IPS-18c (cell line): ENCODE data around the gene KDM4D.
"Not testable (repeated sequence)": the region's sequence is repeated elsewhere in the genome, so short reads cannot be mapped to it uniquely, and the experiment has no call there.

Experiments used
- H3K4me3 ChIP-seq: 2 replicates; pipeline ENCODE4 v1.7.0; 2013; ENCODE audit warnings: low read depth, mild to moderate bottlenecking, low read length, moderate library complexity; ENCODE audit not compliant: insufficient read depth
- H3K9me3 ChIP-seq: one replicate; pipeline ENCODE4 v1.6.1; 2013; ENCODE audit warnings: mild to moderate bottlenecking, low read length, moderate library complexity; ENCODE audit not compliant: control insufficient read depth, insufficient read depth

The KDM4D gene

GRCh38 chr11:95003716-95004115 is 30.2 kb downstream of the KDM4D start:
- no peaks in the 10 kb centered on the region for H3K9me3 ChIP-seq
- H3K4me3 ChIP-seq, result no peak overlapping the region

- Histone ChIP-seq H3K4me3 (no peak overlapping the region), H3K9me3 (no peaks in the 10 kb centered on the region)
These were observed 32.1 kb downstream of the KDM4D start for GRCh38 chr11:95005642-95006041.

GRCh38 chr11:95011376-95011775 is 37.9 kb downstream of the KDM4D start:
- Histone ChIP-seq H3K9me3 (no peaks in the 10 kb centered on the region), H3K4me3 (no peak overlapping the region)

- Histone ChIP-seq H3K9me3 (no peaks in the 10 kb centered on the region), H3K4me3 (no peak overlapping the region)
These were observed 40.8 kb downstream of the KDM4D start for GRCh38 chr11:95014184-95014821.

GRCh38 chr11:95016139-95016538 is 42.6 kb downstream of the KDM4D start:
- Histone ChIP-seq H3K4me3 (no peak overlapping the region), H3K9me3 (no peaks in the 10 kb centered on the region)

GRCh38 chr11:95021468-95021867 is 48.0 kb downstream of the KDM4D start:
- H3K4me3 ChIP-seq, H3K9me3 ChIP-seq: not testable (repeated sequence)

GRCh38 chr11:95024958-95025357 is 51.4 kb downstream of the KDM4D start, which contains the start of gene KDM4E:
Gene KDM4E, plus strand, starts transcription at chr11:95025258. Its CDS starts 300 bp downstream, at chr11:95025558.
- Histone ChIP-seq H3K4me3 (no peak within 1 kb of the TSS), H3K9me3 (no peaks in the 10 kb centered on the region)

GRCh38 chr11:95025594-95025993 is 52.1 kb downstream of the KDM4D start:
- not testable (repeated sequence) for H3K9me3 ChIP-seq, H3K4me3 ChIP-seq

- H3K4me3 ChIP-seq, result no peak overlapping the region
- H3K9me3 ChIP-seq, result no peaks in the 10 kb centered on the region
These were observed 54.8 kb downstream of the KDM4D start for GRCh38 chr11:95028357-95028756.

GRCh38 chr11:95033051-95033450 is 59.5 kb downstream of the KDM4D start:
- no peaks in the 10 kb centered on the region for H3K9me3 ChIP-seq
- no peak overlapping the region for H3K4me3 ChIP-seq

GRCh38 chr11:95035316-95035715 is 61.8 kb downstream of the KDM4D start:
- Histone ChIP-seq H3K9me3 (no peaks in the 10 kb centered on the region), H3K4me3 (no peak overlapping the region)

GRCh38 chr11:95037356-95038035 is 64.0 kb downstream of the KDM4D start:
- not testable (repeated sequence) for H3K9me3 ChIP-seq, H3K4me3 ChIP-seq

GRCh38 chr11:95042239-95042638 is 68.7 kb downstream of the KDM4D start:
- Histone ChIP-seq H3K9me3 (no peaks in the 10 kb centered on the region), H3K4me3 (no peak overlapping the region)

GRCh38 chr11:95042906-95043305 is 69.4 kb downstream of the KDM4D start:
- no peak overlapping the region for H3K4me3 ChIP-seq
- H3K9me3 ChIP-seq, result no peaks in the 10 kb centered on the region

GRCh38 chr11:95044010-95044409 is 70.5 kb downstream of the KDM4D start:
- Histone ChIP-seq H3K9me3 (no peaks in the 10 kb centered on the region), H3K4me3 (no peak overlapping the region)

GRCh38 chr11:95045812-95046211 is 72.3 kb downstream of the KDM4D start:
- H3K4me3 ChIP-seq, result no peak overlapping the region
- no peaks in the 10 kb centered on the region for H3K9me3 ChIP-seq
